Neural cell (in vitro differentiated cells): Measurements from ENCODE around the gene HAAO.

Experiments used
- CTCF ChIP-seq: fragments of 450-650 bp; IDR thresholded peaks from 2 replicates; pipeline ENCODE4 v1.5.1; 2014; ENCODE audit warnings: antibody characterized with exemption, mild to moderate bottlenecking, moderate library complexity; ENCODE audit not compliant: poor library complexity, severe bottlenecking
- EZH2 ChIP-seq: fragments of 200-600, 300-800 bp; shearing (Covaris generic), sonication (generic); IDR thresholded peaks from 2 replicates; pipeline ENCODE4 v1.6.1; 2014; ENCODE audit warnings: antibody characterized with exemption, low read length, borderline replicate concordance, mild to moderate bottlenecking; ENCODE audit not compliant: insufficient read depth, poor library complexity, severe bottlenecking
- REST ChIP-seq: IDR thresholded peaks from 2 replicates; pipeline ENCODE4 v1.6.1; 2012; ENCODE audit warnings: borderline replicate concordance

DNA sequence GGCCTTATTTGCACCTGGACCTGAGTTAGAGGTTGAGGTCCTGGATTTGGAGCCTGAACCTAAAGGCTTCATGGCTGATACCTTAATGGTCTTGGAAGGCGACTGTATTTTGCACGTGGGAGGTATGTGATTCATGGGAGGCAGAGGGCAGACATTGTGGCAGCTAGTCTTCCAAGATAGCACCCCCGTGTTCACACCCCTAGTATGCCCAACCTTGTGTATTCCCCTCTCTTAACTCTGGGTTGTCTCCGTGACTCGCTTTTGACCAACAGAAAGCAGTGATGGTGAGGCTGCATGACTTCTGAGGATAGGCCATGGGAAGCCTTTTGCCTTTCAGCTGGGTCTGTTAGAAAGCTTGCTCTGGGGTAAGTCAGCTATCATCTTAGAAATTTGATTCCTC lies 45.8 kb upstream of the HAAO start:
- TF ChIP-seq CTCF, result no peak
- no peak for TF ChIP-seq EZH2
- TF ChIP-seq REST, result no peak
